ENCODE results near the gene ATF6. TPM values are rescaled to one million over a fixed set of nuclear protein-coding genes. Genes with fewer than 3 reads are reported as not detected.

The ATF6 gene
- total and polyA plus RNA-seq, 9 of the 15 experiments (the other 6 are each of a cell fraction or from before 2014, with no cell fraction given): 11.7 to 32.4 (median 20.4) TPM

- TF ChIP-seq, protein P1, sequence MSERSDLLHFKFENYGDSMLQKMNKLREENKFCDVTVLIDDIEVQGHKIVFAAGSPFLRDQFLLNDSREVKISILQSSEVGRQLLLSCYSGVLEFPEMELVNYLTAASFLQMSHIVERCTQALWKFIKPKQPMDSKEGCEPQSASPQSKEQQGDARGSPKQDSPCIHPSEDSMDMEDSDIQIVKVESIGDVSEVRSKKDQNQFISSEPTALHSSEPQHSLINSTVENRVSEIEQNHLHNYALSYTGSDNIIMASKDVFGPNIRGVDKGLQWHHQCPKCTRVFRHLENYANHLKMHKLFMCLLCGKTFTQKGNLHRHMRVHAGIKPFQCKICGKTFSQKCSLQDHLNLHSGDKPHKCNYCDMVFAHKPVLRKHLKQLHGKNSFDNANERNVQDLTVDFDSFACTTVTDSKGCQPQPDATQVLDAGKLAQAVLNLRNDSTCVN (CRISPR knock-in tag; IDR thresholded peaks at IDR 0.05): no peak
Observed at GRCh38 chr1:162007466-162007865, 241.3 kb downstream of the ATF6 start (continued).

DNA sequence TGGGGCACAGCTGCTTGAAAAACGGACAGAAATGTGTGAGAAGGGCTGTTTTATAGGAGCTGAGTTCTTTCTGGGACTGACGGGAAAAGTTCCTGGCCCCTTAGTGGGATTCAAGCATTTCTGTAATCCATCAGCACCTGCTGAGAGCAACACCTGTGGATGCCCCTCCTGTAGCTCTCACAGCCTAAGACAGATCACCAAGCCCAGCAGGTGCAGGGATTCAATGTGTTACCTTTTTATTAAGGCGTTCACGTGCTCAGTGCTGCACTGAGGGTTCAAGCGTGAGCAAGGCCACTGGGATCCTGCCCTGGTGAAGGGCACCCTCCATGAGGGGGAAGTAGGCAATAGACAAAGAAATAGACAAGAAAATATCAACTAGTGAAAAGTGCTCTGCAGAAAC, 242.7 kb downstream of the ATF6 start:
- H3K9ac ChIP-seq (ENCODE audit: insufficient read depth in 1 of 2, low read depth in 2 of 2, low read length in 2 of 2): no peak overlapping the region
- CTCF ChIA-PET (ENCODE audit: low intra/inter-chr PET ratio): no interaction called here
- H3K27ac ChIP-seq (ENCODE audit: extremely low read depth, low read depth, low read length): no peak overlapping the region
- no peak overlapping the region for H3K4me3 ChIP-seq
- ATAC-seq (no peak), FAIRE-seq (no peak), DNase-seq (ENCODE audit: extremely low read depth in 1 of 4, low spot score in 3 of 4) (no peak)
- POLR2A ChIA-PET: interaction anchor here (0.6 kb wide), 2 partner anchors 10 to 25 kb away, joined by 4 to 5 read pairs; no protein-coding TSS in a partner anchor
- peaks cover 19 to 68% of the 10 kb centered on the region in 2 experiments; a peak in 4 of 5 replicates for H3K27me3 ChIP-seq (ENCODE audit: control insufficient read depth in 2 of 2, insufficient read depth in 2 of 2, low read length in 2 of 2)
- no peaks in the 10 kb centered on the region for H3K4me1 ChIP-seq (replicated peaks in 1 of 2; ENCODE audit: control insufficient read depth in 2 of 2, insufficient read depth in 2 of 2, low read length in 2 of 2)
- no peaks in the 10 kb centered on the region for H3K79me2 ChIP-seq (ENCODE audit: control insufficient read depth, insufficient read depth, low read length)
- H2AFZ ChIP-seq (ENCODE audit: low read depth, low read length): no peak overlapping the region
- H4K20me1 ChIP-seq (replicated peaks; ENCODE audit: control insufficient read depth, insufficient read depth, low read length): no peaks in the 10 kb centered on the region
- 1% methylated on average over 5 of the region's 5 CpGs for WGBS (ENCODE audit: insufficient coverage, low coverage, missing lambda C conversion rate)
- H3K4me2 ChIP-seq (ENCODE audit: insufficient read depth, low read length): no peak overlapping the region
- H3K9me1 ChIP-seq (ENCODE audit: control insufficient read depth, insufficient read depth, low read length): no peaks in the 10 kb centered on the region
- H3K9me3 ChIP-seq (replicated peaks; ENCODE audit: control insufficient read depth, insufficient read depth, low read depth, low read length): no peaks in the 10 kb centered on the region
- TF ChIP-seq, protein P2, sequence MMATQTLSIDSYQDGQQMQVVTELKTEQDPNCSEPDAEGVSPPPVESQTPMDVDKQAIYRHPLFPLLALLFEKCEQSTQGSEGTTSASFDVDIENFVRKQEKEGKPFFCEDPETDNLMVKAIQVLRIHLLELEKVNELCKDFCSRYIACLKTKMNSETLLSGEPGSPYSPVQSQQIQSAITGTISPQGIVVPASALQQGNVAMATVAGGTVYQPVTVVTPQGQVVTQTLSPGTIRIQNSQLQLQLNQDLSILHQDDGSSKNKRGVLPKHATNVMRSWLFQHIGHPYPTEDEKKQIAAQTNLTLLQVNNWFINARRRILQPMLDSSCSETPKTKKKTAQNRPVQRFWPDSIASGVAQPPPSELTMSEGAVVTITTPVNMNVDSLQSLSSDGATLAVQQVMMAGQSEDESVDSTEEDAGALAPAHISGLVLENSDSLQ (IDR thresholded peaks at IDR 0.05): no peak
- TF ChIP-seq, protein P3, sequence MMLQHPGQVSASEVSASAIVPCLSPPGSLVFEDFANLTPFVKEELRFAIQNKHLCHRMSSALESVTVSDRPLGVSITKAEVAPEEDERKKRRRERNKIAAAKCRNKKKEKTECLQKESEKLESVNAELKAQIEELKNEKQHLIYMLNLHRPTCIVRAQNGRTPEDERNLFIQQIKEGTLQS (IDR thresholded peaks at IDR 0.05): no peak
- TF ChIP-seq, protein P3 (CRISPR knock-in tag; conservative IDR thresholded peaks at IDR 0.05): no peak
- TF ChIP-seq EP300 (IDR thresholded peaks at IDR 0.05; ENCODE audit: low read length) (no peak), ZNF316 (IDR thresholded peaks at IDR 0.05) (no peak), MAFF (IDR thresholded peaks at IDR 0.05; ENCODE audit: low read length) (no peak), PURB (CRISPR knock-in tag; IDR thresholded peaks at IDR 0.05; ENCODE audit: low read depth) (no peak)
- TF ChIP-seq, protein P4, sequence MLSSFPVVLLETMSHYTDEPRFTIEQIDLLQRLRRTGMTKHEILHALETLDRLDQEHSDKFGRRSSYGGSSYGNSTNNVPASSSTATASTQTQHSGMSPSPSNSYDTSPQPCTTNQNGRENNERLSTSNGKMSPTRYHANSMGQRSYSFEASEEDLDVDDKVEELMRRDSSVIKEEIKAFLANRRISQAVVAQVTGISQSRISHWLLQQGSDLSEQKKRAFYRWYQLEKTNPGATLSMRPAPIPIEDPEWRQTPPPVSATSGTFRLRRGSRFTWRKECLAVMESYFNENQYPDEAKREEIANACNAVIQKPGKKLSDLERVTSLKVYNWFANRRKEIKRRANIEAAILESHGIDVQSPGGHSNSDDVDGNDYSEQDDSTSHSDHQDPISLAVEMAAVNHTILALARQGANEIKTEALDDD (IDR thresholded peaks at IDR 0.05): no peak
- no peaks in the 10 kb centered on the region for H3K36me3 ChIP-seq (ENCODE audit: control insufficient read depth, insufficient read depth, low read length)
- intact Hi-C loops (cut with micrococcal nuclease) (no loop called here), in situ Hi-C loops (cut with MboI) (loop anchor here (25.0 kb wide), 1 partner anchor 546 kb away; no protein-coding TSS in a partner anchor)
- BruUV-seq (replicated peaks): no TSS peak
